IMR-90 (cell line): Measurements from ENCODE around the gene ZDHHC14. TPM values are rescaled to one million over a fixed set of nuclear protein-coding genes. Genes with fewer than 3 reads are reported as not detected.

Experiments
- ATAC-seq: fragments of 200-7000 bp; cut with Tn5 transposase; 2 replicates; pipeline ENCODE4 v1.9.1; 2020; ENCODE audit warnings: low read depth, mild to moderate bottlenecking, moderate library complexity
- BruUV-seq: library from RNA; stranded (reverse); fragments of 400-500 nt; replicated peaks from 2 replicates; lab custom pipeline; 2021; lab: Mats Ljungman, UMichigan
- CTCF ChIA-PET: fragments of 300-600 bp; formaldehyde crosslinking; extraction: SDS; loops from one replicate; lab custom pipeline; 2021; ENCODE audit warnings: antibody characterized with exemption; lab: Yijun Ruan, JAX
- POLR2A ChIA-PET: fragments of 300-600 bp; sonication (Branson Sonifier 250); formaldehyde crosslinking; loops from one replicate; lab custom pipeline; 2022; ENCODE audit warnings: antibody characterized with exemption; ENCODE audit not compliant: unreplicated experiment; lab: Charles Lee
- DNase-seq: peaks from one replicate; pipeline ENCODE4 v3.0.0; 2013
- H2AFZ ChIP-seq: replicated peaks from 2 replicates; pipeline ENCODE3; 2013; ENCODE audit warnings: low read length, mild to moderate bottlenecking; ENCODE audit not compliant: poor library complexity
- H2AK5ac ChIP-seq: 2 replicates; pipeline ENCODE4 v1.6.1; 2013; ENCODE audit warnings: low read depth, low read length, inconsistent platforms
- H2AK9ac ChIP-seq: replicated peaks from 2 replicates; pipeline ENCODE3; 2013; ENCODE audit warnings: mild to moderate bottlenecking, low read depth, low read length, moderate library complexity; ENCODE audit not compliant: poor library complexity
- H2BK120ac ChIP-seq: 2 replicates; pipeline ENCODE4 v1.6.1; 2013; ENCODE audit warnings: low read depth, low read length, inconsistent platforms
- H2BK15ac ChIP-seq: 3 replicates; pipeline ENCODE4 v1.6.1; 2013; ENCODE audit warnings: low read depth, low read length, inconsistent platforms
- H2BK20ac ChIP-seq: 2 replicates; pipeline ENCODE4 v1.6.1; 2013; ENCODE audit warnings: low read depth, mild to moderate bottlenecking, inconsistent platforms, low read length, moderate library complexity
- H2BK5ac ChIP-seq: 2 replicates; pipeline ENCODE4 v1.6.1; 2013; ENCODE audit warnings: mild to moderate bottlenecking, low read depth, low read length, inconsistent platforms; ENCODE audit not compliant: poor library complexity, severe bottlenecking
- H3K14ac ChIP-seq: replicated peaks from 2 replicates; pipeline ENCODE4 v1.6.1; 2013; ENCODE audit warnings: low read depth, low read length, inconsistent platforms
- H3K18ac ChIP-seq: 2 replicates; pipeline ENCODE4 v1.6.1; 2013; ENCODE audit warnings: low read depth, low read length, control low read depth
- H3K23ac ChIP-seq: 2 replicates; pipeline ENCODE4 v1.6.1; 2013; ENCODE audit warnings: low read depth, low read length, inconsistent platforms
- H3K27ac ChIP-seq: 2 replicates; pipeline ENCODE4 v1.5.1; 2013; ENCODE audit warnings: mild to moderate bottlenecking, control low read depth, low read length; ENCODE audit not compliant: insufficient read depth
- H3K27me3 ChIP-seq: 2 replicates; pipeline ENCODE4 v1.6.1; 2013; ENCODE audit warnings: low read length; ENCODE audit not compliant: control insufficient read depth, insufficient read depth
- H3K36me3 ChIP-seq: 2 replicates; pipeline ENCODE4 v1.6.1; 2013; ENCODE audit warnings: low read length, mixed read lengths; ENCODE audit not compliant: control insufficient read depth, insufficient read depth
- H3K4ac ChIP-seq: 2 replicates; pipeline ENCODE4 v1.6.1; 2013; ENCODE audit warnings: low read depth, low read length, inconsistent platforms
- H3K4me1 ChIP-seq: 2 replicates; pipeline ENCODE4 v1.6.1; 2013; ENCODE audit warnings: low read length, mixed read lengths; ENCODE audit not compliant: control insufficient read depth, insufficient read depth
- H3K4me2 ChIP-seq: 2 replicates; pipeline ENCODE4 v1.6.1; 2013; ENCODE audit warnings: low read depth, mild to moderate bottlenecking, control low read depth, low read length, moderate library complexity
- H3K4me3 ChIP-seq: 2 replicates; pipeline ENCODE4 v1.5.1; 2013; ENCODE audit warnings: low read depth, mild to moderate bottlenecking, control low read depth, low read length, moderate library complexity; ENCODE audit not compliant: insufficient read depth
- H3K56ac ChIP-seq: 2 replicates; pipeline ENCODE4 v1.6.1; 2013; ENCODE audit warnings: low read length, inconsistent platforms; ENCODE audit not compliant: insufficient read depth; ENCODE audit errors: extremely low read depth
- H3K79me1 ChIP-seq, 2 experiments: 2 replicates each; pipeline ENCODE4 v1.6.1; 2013; ENCODE audit warnings: low read length in 2 of 2, inconsistent platforms in 1 of 2, low read depth in 1 of 2
- H3K9ac ChIP-seq: 2 replicates; pipeline ENCODE4 v1.6.1; 2013; ENCODE audit warnings: low read depth, low read length, control low read depth
- H3K9me1 ChIP-seq: 2 replicates; pipeline ENCODE4 v1.6.1; 2013; ENCODE audit warnings: low read length, inconsistent platforms; ENCODE audit not compliant: insufficient read depth
- H3K9me3 ChIP-seq: 2 replicates; pipeline ENCODE4 v1.6.1; 2013; ENCODE audit warnings: low read length; ENCODE audit not compliant: control insufficient read depth, insufficient read depth
- H4K20me1 ChIP-seq: 2 replicates; pipeline ENCODE4 v1.6.1; 2013; ENCODE audit warnings: low read length, inconsistent platforms; ENCODE audit not compliant: insufficient read depth
- H4K5ac ChIP-seq: 2 replicates; pipeline ENCODE4 v1.6.1; 2013; ENCODE audit warnings: mild to moderate bottlenecking, low read depth, low read length, control low read depth
- H4K8ac ChIP-seq, 2 experiments: 2 replicates each; pipeline ENCODE4 v1.6.1; 2013; ENCODE audit warnings: low read depth in 2 of 2, low read length in 2 of 2, control low read depth in 1 of 2, inconsistent platforms in 1 of 2
- H4K91ac ChIP-seq: 2 replicates; pipeline ENCODE4 v1.6.1; 2013; ENCODE audit warnings: low read depth, low read length, inconsistent platforms; ENCODE audit not compliant: insufficient read depth
- CTCF ChIP-seq: conservative IDR thresholded peaks from 2 replicates; pipeline ENCODE4 v1.5.1; 2012; ENCODE audit warnings: mild to moderate bottlenecking, low read depth, low read length, improper control_type of control experiment
- ELK1 ChIP-seq: fragments of 150-350 bp; IDR thresholded peaks from 2 replicates; pipeline ENCODE4 v1.6.1; 2016; ENCODE audit warnings: low read depth, mild to moderate bottlenecking, low read length, moderate library complexity, borderline replicate concordance
- MAZ ChIP-seq: IDR thresholded peaks from 2 replicates; pipeline ENCODE4 v1.6.1; 2012; ENCODE audit warnings: low read depth, mild to moderate bottlenecking, low read length, improper control_type of control experiment, moderate library complexity, borderline replicate concordance
- RCOR1 ChIP-seq: IDR thresholded peaks from 2 replicates; pipeline ENCODE4 v1.6.1; 2012; ENCODE audit warnings: mild to moderate bottlenecking, low read length, improper control_type of control experiment; ENCODE audit not compliant: insufficient replicate concordance
- WGBS, 2 experiments: methylation state at CpG; one replicate each; pipeline versions ENCODE4 v1.1.5 to v1.1.7; 2013; ENCODE audit warnings: missing lambda C conversion rate in 2 of 2; ENCODE audit not compliant: insufficient read length in 1 of 2; ENCODE audit errors: extremely low coverage in 2 of 2; 5-methylcytosine and 5-hydroxymethylcytosine counted together
- dilution Hi-C: fragments of 300-500 bp; cut with HindIII; formaldehyde crosslinking; loops from one replicate; pipeline ENCODE4 v1.14.3; 2018; ENCODE audit warnings: low sequenced_read_pairs; ENCODE audit not compliant: unreplicated experiment
- in situ Hi-C: fragments of 300-500 bp; cut with MboI; formaldehyde crosslinking; loops from 3 replicates; pipeline ENCODE4 v1.14.3; 2019; ENCODE audit warnings: low sequenced_read_pairs, inconsistent platforms, mixed read lengths
- intact Hi-C: fragments of 100-400 bp; cut with micrococcal nuclease; formaldehyde crosslinking; loops from 2 replicates; pipeline ENCODE4 v1.10.0; 2022
- polyA plus RNA-seq, 3 experiments: library from polyadenylated mRNA; depleted of rRNA; stranded (reverse); fragments of >200 nt; gene quantifications; 2 replicates each; pipeline ENCODE4 v1.2.3, GENCODE V29; 2012; ENCODE audit warnings: low replicate concordance in 1 of 3
- total RNA-seq: library from RNA; depleted of rRNA; stranded (reverse); fragments of >200 nt; gene quantifications from 2 replicates; pipeline ENCODE4 v1.2.3, GENCODE V29; 2012

Gene ZDHHC14
- total and polyA plus RNA-seq, 2 of the 4 experiments (the other 2 are of a cell fraction), result 0.90 to 2.0 TPM

- TF ChIP-seq RCOR1, result no peak
These were observed 129.6 kb downstream of the ZDHHC14 start (continued) for GRCh38 chr6:157510323-157511188.

GRCh38 chr6:157511682-157512381 is 130.8 kb downstream of the ZDHHC14 start:
- no peaks in the 10 kb centered on the region for H3K36me3 ChIP-seq
- no peak overlapping the region for H3K4me3 ChIP-seq
- POLR2A ChIA-PET, result no interaction called here
- H2AFZ ChIP-seq, result no peak overlapping the region
- CTCF ChIA-PET, result no interaction called here
- no peak overlapping the region for H2BK120ac ChIP-seq
- intact Hi-C loops, result loop anchor here (5.0 kb wide), 1 partner anchor 85 kb away; no protein-coding TSS in a partner anchor
- WGBS, 2 experiments, result 100% methylated on average over 1 of the region's 16 CpGs; no CpG with 5 or more reads in 1 of the 2 experiments
- H2BK20ac ChIP-seq, result no peak overlapping the region
- DNase-seq (no peak), ATAC-seq (no peak)
- H3K23ac ChIP-seq, result no peak overlapping the region
- in situ Hi-C loops, result no loop called here
- no peak overlapping the region for H4K5ac ChIP-seq
- BruUV-seq, result no TSS peak
- no peak overlapping the region for H3K14ac ChIP-seq
- H3K27me3 ChIP-seq, result no peaks in the 10 kb centered on the region
- H3K56ac ChIP-seq, result no peak overlapping the region
- no peak for TF ChIP-seq ELK1
- TF ChIP-seq CTCF, result no peak
- TF ChIP-seq MAZ, result no peak
- H2AK5ac ChIP-seq, result no peak overlapping the region
- H3K4ac ChIP-seq, result no peak overlapping the region; the same call in 1 of the 2 replicates
- H3K4me1 ChIP-seq, result peaks cover 6% of the 10 kb centered on the region
- H3K79me1 ChIP-seq, result no peaks in the 10 kb centered on the region
- no peak overlapping the region for H2AK9ac ChIP-seq
- peaks cover 8% of the 10 kb centered on the region for H3K9me1 ChIP-seq
- H4K8ac ChIP-seq, result no peak overlapping the region
- no peak overlapping the region for H3K18ac ChIP-seq
- H3K27ac ChIP-seq, result no peak overlapping the region
- H4K91ac ChIP-seq, result peak overlapping the region; percentile 1; the same call in 1 of the 2 replicates
- no peak overlapping the region for H2BK5ac ChIP-seq
- H2BK15ac ChIP-seq, result no peak overlapping the region
- dilution Hi-C loops, result no loop called here
- H3K4me2 ChIP-seq, result no peak overlapping the region
- H3K9ac ChIP-seq, result no peak overlapping the region
- H4K20me1 ChIP-seq, result no peaks in the 10 kb centered on the region
- peaks cover 2% of the 10 kb centered on the region; the same call in 1 of the 2 replicates for H3K9me3 ChIP-seq
